GM23338 (cell line): ENCODE results near the gene USP48. TPM values are rescaled to one million over a fixed set of nuclear protein-coding genes. Genes with fewer than 3 reads are reported as not detected.
A peak's percentile ranks its signal among the peaks of the same experiment; 100 is the strongest.

ENCODE experiments used
- ATAC-seq: fragments of 200-7000 bp; cut with Tn5 transposase; 3 replicates; pipeline ENCODE4 v1.9.1; 2020
- DNase-seq: peaks from one replicate; pipeline ENCODE4 v3.0.0-alpha.2; 2015; ENCODE audit warnings: low spot score
- H2AFZ ChIP-seq: fragments of 200-600 bp; sonication (generic); 2 replicates; pipeline ENCODE4 v1.8.0; 2016; ENCODE audit warnings: antibody characterized with exemption, mild to moderate bottlenecking, moderate library complexity
- H3F3A ChIP-seq: fragments of 200-600 bp; sonication (generic); replicated peaks from 2 replicates; pipeline ENCODE4 v1.8.0; 2017; ENCODE audit warnings: antibody characterized with exemption, mixed run types, low read depth
- H3K27ac ChIP-seq: fragments of 200-600 bp; sonication (generic); 2 replicates; pipeline ENCODE4 v1.6.1; 2016; ENCODE audit warnings: low read depth
- H3K27me3 ChIP-seq: fragments of 200-600 bp; sonication (generic); 2 replicates; pipeline ENCODE4 v1.8.0; 2016; ENCODE audit warnings: mild to moderate bottlenecking, mixed run types, moderate library complexity; ENCODE audit not compliant: insufficient read depth
- H3K36me3 ChIP-seq: fragments of 200-600 bp; sonication (generic); 2 replicates; pipeline ENCODE4 v1.8.0; 2016; ENCODE audit warnings: mild to moderate bottlenecking; ENCODE audit not compliant: insufficient read depth
- H3K4me1 ChIP-seq: fragments of 200-600 bp; sonication (generic); 2 replicates; pipeline ENCODE4 v1.8.0; 2016; ENCODE audit warnings: mild to moderate bottlenecking, moderate library complexity; ENCODE audit not compliant: insufficient read depth
- H3K4me2 ChIP-seq: fragments of 200-600 bp; sonication (generic); 2 replicates; pipeline ENCODE4 v1.7.1; 2017; ENCODE audit warnings: mixed run types
- H3K4me3 ChIP-seq: fragments of 200-600 bp; sonication (generic); 2 replicates; pipeline ENCODE4 v1.6.1; 2016; ENCODE audit warnings: mixed run types
- H3K79me2 ChIP-seq: fragments of 200-600 bp; sonication (generic); replicated peaks from 2 replicates; pipeline ENCODE4 v1.8.0; 2017; ENCODE audit warnings: mild to moderate bottlenecking; ENCODE audit not compliant: insufficient read depth
- H3K9me2 ChIP-seq: fragments of 200-600 bp; sonication (generic); 2 replicates; pipeline ENCODE4 v1.8.0; 2017; ENCODE audit not compliant: insufficient read depth
- H4K20me1 ChIP-seq: fragments of 200-600 bp; sonication (generic); replicated peaks from 2 replicates; pipeline ENCODE4 v1.8.0; 2017; ENCODE audit warnings: mild to moderate bottlenecking; ENCODE audit not compliant: insufficient read depth
- H3K27ac Mint-ChIP-seq: 2 replicates; pipeline ENCODE4 v1.8.0; 2020; ENCODE audit warnings: inconsistent platforms, mild to moderate bottlenecking, moderate library complexity, mixed read lengths
- H3K27me3 Mint-ChIP-seq: 3 replicates; pipeline ENCODE4 v1.8.0; 2022; ENCODE audit warnings: low read depth, mild to moderate bottlenecking, moderate library complexity, mixed read lengths, inconsistent platforms; ENCODE audit not compliant: insufficient read depth, poor library complexity
- H3K36me3 Mint-ChIP-seq: 3 replicates; pipeline ENCODE4 v1.8.0; 2021; ENCODE audit warnings: low read depth, mild to moderate bottlenecking, inconsistent platforms, moderate library complexity, mixed read lengths
- H3K4me1 Mint-ChIP-seq: 3 replicates; pipeline ENCODE4 v1.8.0; 2020; ENCODE audit warnings: mild to moderate bottlenecking, inconsistent platforms, mixed read lengths
- H3K4me3 Mint-ChIP-seq: 3 replicates; pipeline ENCODE4 v1.8.0; 2021; ENCODE audit warnings: moderate library complexity, mild to moderate bottlenecking, inconsistent platforms, mixed read lengths
- H3K9me3 Mint-ChIP-seq: 3 replicates; pipeline ENCODE4 v1.8.0; 2020; ENCODE audit warnings: moderate library complexity, mild to moderate bottlenecking, inconsistent platforms, mixed read lengths
- CREB1 ChIP-seq: fragments of 250-450 bp; sonication (Bioruptor Pico); IDR thresholded peaks from 2 replicates; pipeline ENCODE4 v1.5.0; 2020; ENCODE audit warnings: low read depth, mild to moderate bottlenecking, moderate library complexity
- CTCF ChIP-seq, 2 experiments: fragments of 200-600 bp in 1 of 2; sonication (generic) in 1 of 2; conservative IDR thresholded peaks; 2 replicates each; pipeline versions ENCODE4 v1.5.1 to v1.6.1; 2016 to 2017; ENCODE audit warnings: antibody characterized with exemption in 2 of 2, low read depth in 2 of 2, mild to moderate bottlenecking in 2 of 2, moderate library complexity in 1 of 2
- ETS1 ChIP-seq: IDR thresholded peaks from 2 replicates; pipeline ENCODE4 v1.6.1; 2016; ENCODE audit warnings: antibody characterized with exemption
- EZH2 ChIP-seq: fragments of 200-600 bp; sonication (generic); IDR thresholded peaks from one replicate; pipeline ENCODE4 v1.8.0; 2017; ENCODE audit warnings: antibody characterized with exemption, mild to moderate bottlenecking, low read depth; ENCODE audit not compliant: unreplicated experiment
- JUNB ChIP-seq: IDR thresholded peaks from one replicate; pipeline ENCODE4 v1.6.1; 2016; ENCODE audit warnings: antibody characterized with exemption; ENCODE audit not compliant: unreplicated experiment
- NANOG ChIP-seq: IDR thresholded peaks from 2 replicates; pipeline ENCODE4 v1.6.1; 2016; ENCODE audit warnings: antibody characterized with exemption, borderline replicate concordance
- POLR2AphosphoS5 ChIP-seq: IDR thresholded peaks from 2 replicates; pipeline ENCODE4 v1.6.1; 2016; ENCODE audit warnings: antibody characterized with exemption, low read depth
- STAT1 ChIP-seq: IDR thresholded peaks from one replicate; pipeline ENCODE4 v1.6.1; 2016; ENCODE audit warnings: antibody characterized with exemption; ENCODE audit not compliant: unreplicated experiment
- ZNF114 ChIP-seq: fragments of 250-450 bp; sonication (Bioruptor Pico); IDR thresholded peaks from 2 replicates; pipeline ENCODE4 v1.5.0; 2020; ENCODE audit warnings: mild to moderate bottlenecking, moderate library complexity
- polyA plus RNA-seq: library from polyadenylated mRNA; unstranded; fragments of >200 nt; fragmentation: Nextera tagmentation; extraction: Ambion mirVana; gene quantifications from 2 replicates; pipeline ENCODE4 v1.2.1, GENCODE V29; 2016
- total RNA-seq: library from RNA; depleted of rRNA; stranded (reverse); fragments of >200 nt; shearing (Covaris generic); gene quantifications from 2 replicates; pipeline ENCODE4 v1.2.3, GENCODE V29; 2014
- TF ChIP-seq, protein P1 (sequence below): IDR thresholded peaks from one replicate; pipeline ENCODE4 v1.6.1; 2018; ENCODE audit warnings: antibody characterized with exemption; ENCODE audit not compliant: unreplicated experiment

The USP48 gene
- total and polyA plus RNA-seq, 2 experiments from 2014 or later, result 85.9 to 151 TPM

- H3K27me3 ChIP-seq, result no peaks in the 10 kb centered on the region
- Mint-ChIP-seq H3K4me1 (peaks cover 10% of the 10 kb centered on the region), H3K27me3 (peaks cover 4% of the 10 kb centered on the region), H3K36me3 (peaks cover 32% of the 10 kb centered on the region), H3K9me3 (no peaks in the 10 kb centered on the region; the same call in 2 of the 3 replicates), H3K27ac (no peak overlapping the region), H3K4me3 (no peak overlapping the region)
- no peaks in the 10 kb centered on the region for H3K9me2 ChIP-seq
- peaks cover 1% of the 10 kb centered on the region; the same call in 1 of the 2 replicates for H3F3A ChIP-seq
- H2AFZ ChIP-seq, result no peak overlapping the region
- no peaks in the 10 kb centered on the region; the same call in 1 of the 2 replicates for H3K36me3 ChIP-seq
- H3K4me1 ChIP-seq, result peaks cover 1% of the 10 kb centered on the region; the same call in 1 of the 2 replicates
- H4K20me1 ChIP-seq, result no peaks in the 10 kb centered on the region; the same call in 1 of the 2 replicates
- no peak for TF ChIP-seq CREB1 (CRISPR knock-in tag)
- no peak for TF ChIP-seq CTCF (conservative IDR thresholded peaks at IDR 0.05; ENCODE audit: low read depth in 2 of 2)
- no peak for TF ChIP-seq ETS1
- TF ChIP-seq ZNF114 (CRISPR knock-in tag), result no peak
- TF ChIP-seq, protein P1, sequence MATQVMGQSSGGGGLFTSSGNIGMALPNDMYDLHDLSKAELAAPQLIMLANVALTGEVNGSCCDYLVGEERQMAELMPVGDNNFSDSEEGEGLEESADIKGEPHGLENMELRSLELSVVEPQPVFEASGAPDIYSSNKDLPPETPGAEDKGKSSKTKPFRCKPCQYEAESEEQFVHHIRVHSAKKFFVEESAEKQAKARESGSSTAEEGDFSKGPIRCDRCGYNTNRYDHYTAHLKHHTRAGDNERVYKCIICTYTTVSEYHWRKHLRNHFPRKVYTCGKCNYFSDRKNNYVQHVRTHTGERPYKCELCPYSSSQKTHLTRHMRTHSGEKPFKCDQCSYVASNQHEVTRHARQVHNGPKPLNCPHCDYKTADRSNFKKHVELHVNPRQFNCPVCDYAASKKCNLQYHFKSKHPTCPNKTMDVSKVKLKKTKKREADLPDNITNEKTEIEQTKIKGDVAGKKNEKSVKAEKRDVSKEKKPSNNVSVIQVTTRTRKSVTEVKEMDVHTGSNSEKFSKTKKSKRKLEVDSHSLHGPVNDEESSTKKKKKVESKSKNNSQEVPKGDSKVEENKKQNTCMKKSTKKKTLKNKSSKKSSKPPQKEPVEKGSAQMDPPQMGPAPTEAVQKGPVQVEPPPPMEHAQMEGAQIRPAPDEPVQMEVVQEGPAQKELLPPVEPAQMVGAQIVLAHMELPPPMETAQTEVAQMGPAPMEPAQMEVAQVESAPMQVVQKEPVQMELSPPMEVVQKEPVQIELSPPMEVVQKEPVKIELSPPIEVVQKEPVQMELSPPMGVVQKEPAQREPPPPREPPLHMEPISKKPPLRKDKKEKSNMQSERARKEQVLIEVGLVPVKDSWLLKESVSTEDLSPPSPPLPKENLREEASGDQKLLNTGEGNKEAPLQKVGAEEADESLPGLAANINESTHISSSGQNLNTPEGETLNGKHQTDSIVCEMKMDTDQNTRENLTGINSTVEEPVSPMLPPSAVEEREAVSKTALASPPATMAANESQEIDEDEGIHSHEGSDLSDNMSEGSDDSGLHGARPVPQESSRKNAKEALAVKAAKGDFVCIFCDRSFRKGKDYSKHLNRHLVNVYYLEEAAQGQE, result no peak
- ATAC-seq (no peak), DNase-seq (no peak)
- no peak overlapping the region for H3K27ac ChIP-seq
- H3K79me2 ChIP-seq, result no peaks in the 10 kb centered on the region
- H3K4me3 ChIP-seq, result no peak overlapping the region
- no peak overlapping the region for H3K4me2 ChIP-seq
Observed at GRCh38 chr1:21823206-21823979, 40.4 kb upstream of the USP48 start.

- no peak overlapping the region for H3K27ac Mint-ChIP-seq
- no peaks in the 10 kb centered on the region; the same call in 2 of the 3 replicates for H3K9me3 Mint-ChIP-seq
- H3K4me3 ChIP-seq, result no peak overlapping the region
- H3K36me3 Mint-ChIP-seq, result peaks cover 24% of the 10 kb centered on the region
- no peaks in the 10 kb centered on the region; the same call in 1 of the 2 replicates for H4K20me1 ChIP-seq
- H3K4me3 Mint-ChIP-seq, result no peak overlapping the region
- H3K36me3 ChIP-seq, result no peaks in the 10 kb centered on the region; the same call in 1 of the 2 replicates
- H3K4me2 ChIP-seq, result no peak overlapping the region
- no peaks in the 10 kb centered on the region for H3K79me2 ChIP-seq
- no peak overlapping the region for H2AFZ ChIP-seq
- peaks cover 4% of the 10 kb centered on the region; the same call in 1 of the 2 replicates for H3F3A ChIP-seq
- ATAC-seq (peak; percentile 87), DNase-seq (peak; percentile 74)
- H3K4me1 ChIP-seq, result peaks cover 3% of the 10 kb centered on the region; the same call in 1 of the 2 replicates
- no peaks in the 10 kb centered on the region for H3K27me3 ChIP-seq
- peaks cover 12% of the 10 kb centered on the region for H3K4me1 Mint-ChIP-seq
- H3K27me3 Mint-ChIP-seq, result peaks cover 2% of the 10 kb centered on the region
- H3K27ac ChIP-seq, result no peak overlapping the region
- H3K9me2 ChIP-seq, result no peaks in the 10 kb centered on the region
- TF ChIP-seq JUNB, result no peak
- no peak for TF ChIP-seq CREB1 (CRISPR knock-in tag)
- no peak for TF ChIP-seq EZH2
- no peak for TF ChIP-seq ETS1
- TF ChIP-seq CTCF (conservative IDR thresholded peaks at IDR 0.05; ENCODE audit: low read depth in 2 of 2), result no peak
- no peak for TF ChIP-seq POLR2AphosphoS5
- TF ChIP-seq NANOG, result no peak
- TF ChIP-seq STAT1, result no peak
Observed at GRCh38 chr1:21822349-21822748, 39.4 kb upstream of the USP48 start.
